ENCODE data around the gene CSRP1. TPM values are rescaled to one million over a fixed set of nuclear protein-coding genes. Genes with fewer than 3 reads are reported as not detected.

The CSRP1 gene
- total and polyA plus RNA-seq, 2 donors from 2014 or later = 211 to 236 TPM

- FAIRE-seq = no peak
- H3K4me3 ChIP-seq (ENCODE audit: low read length in 3 of 3) = no peak overlapping the region
- intact Hi-C loops (cut with DNase I) = no loop called here
- no peaks in the 10 kb centered on the region for H3K9me3 ChIP-seq (ENCODE audit: control insufficient read depth in 2 of 3, insufficient read depth in 1 of 3, low read length in 3 of 3)
- TF ChIP-seq CTCF (IDR thresholded peaks at IDR 0.05; ENCODE audit: borderline replicate concordance, extremely low read depth, insufficient read depth) = peak; percentile 80
- no peak overlapping the region for H3K9ac ChIP-seq (ENCODE audit: low read length in 3 of 3)
- no peaks in the 10 kb centered on the region for H3K27me3 ChIP-seq (ENCODE audit: control insufficient read depth, insufficient read depth, low read length)
- peak; percentile 81 to 89 (median 84) for DNase-seq
- peak overlapping the region in 1 of 2 donors; percentile 12 for H3K27ac ChIP-seq (ENCODE audit: low read depth in 2 of 2, low read length in 2 of 2)
- H3K36me3 ChIP-seq (ENCODE audit: control insufficient read depth in 2 of 3, insufficient read depth in 3 of 3, low read length in 3 of 3) = no peaks in the 10 kb centered on the region
- H3K4me1 ChIP-seq (ENCODE audit: control insufficient read depth in 2 of 3, insufficient read depth in 2 of 3, low read depth in 1 of 3, low read length in 3 of 3) = no peaks in the 10 kb centered on the region
Observed at GRCh38 chr1:201530741-201531531, 24.0 kb upstream of the CSRP1 start.

GRCh38 chr1:201528631-201529252, 21.8 kb upstream of the CSRP1 start:
- DNase-seq (no peak), FAIRE-seq (no peak)
- no peaks in the 10 kb centered on the region for H3K4me1 ChIP-seq (ENCODE audit: control insufficient read depth in 2 of 3, insufficient read depth in 2 of 3, low read depth in 1 of 3, low read length in 3 of 3)
- no peaks in the 10 kb centered on the region for H3K27me3 ChIP-seq (ENCODE audit: control insufficient read depth, insufficient read depth, low read length)
- TF ChIP-seq CTCF (IDR thresholded peaks at IDR 0.05; ENCODE audit: borderline replicate concordance, extremely low read depth, insufficient read depth) = no peak
- no peak overlapping the region for H3K9ac ChIP-seq (ENCODE audit: low read length in 3 of 3)
- no peaks in the 10 kb centered on the region for H3K9me3 ChIP-seq (ENCODE audit: control insufficient read depth in 2 of 3, insufficient read depth in 1 of 3, low read length in 3 of 3)
- no peak overlapping the region for H3K27ac ChIP-seq (ENCODE audit: low read depth in 2 of 2, low read length in 2 of 2)
- H3K4me3 ChIP-seq (ENCODE audit: low read length in 3 of 3) = no peak overlapping the region
- intact Hi-C loops (cut with DNase I) = no loop called here
- H3K36me3 ChIP-seq (ENCODE audit: control insufficient read depth in 2 of 3, insufficient read depth in 3 of 3, low read length in 3 of 3) = no peaks in the 10 kb centered on the region

- TF ChIP-seq CTCF (IDR thresholded peaks at IDR 0.05; ENCODE audit: borderline replicate concordance, extremely low read depth, insufficient read depth) = no peak
- H3K27me3 ChIP-seq (ENCODE audit: control insufficient read depth, insufficient read depth, low read length) = no peaks in the 10 kb centered on the region
- no peak overlapping the region for H3K4me3 ChIP-seq (ENCODE audit: low read length in 3 of 3)
- H3K36me3 ChIP-seq (ENCODE audit: control insufficient read depth in 2 of 3, insufficient read depth in 3 of 3, low read length in 3 of 3) = no peaks in the 10 kb centered on the region
- H3K9ac ChIP-seq (ENCODE audit: low read length in 3 of 3) = no peak overlapping the region
- H3K9me3 ChIP-seq (ENCODE audit: control insufficient read depth in 2 of 3, insufficient read depth in 1 of 3, low read length in 3 of 3) = no peaks in the 10 kb centered on the region
- no peaks in the 10 kb centered on the region for H3K4me1 ChIP-seq (ENCODE audit: control insufficient read depth in 2 of 3, insufficient read depth in 2 of 3, low read depth in 1 of 3, low read length in 3 of 3)
- no peak for FAIRE-seq
- H3K27ac ChIP-seq (ENCODE audit: low read depth in 2 of 2, low read length in 2 of 2) = no peak overlapping the region
- intact Hi-C loops (cut with DNase I) = no loop called here
- no peak for DNase-seq
Observed at GRCh38 chr1:201527879-201528278, 21.0 kb upstream of the CSRP1 start.
